Measurements from ENCODE around the gene BRWD1.
"Not testable (repeated sequence)": the region's sequence is repeated elsewhere in the genome, so short reads cannot be mapped to it uniquely, and the experiment has no call there.

DNA sequence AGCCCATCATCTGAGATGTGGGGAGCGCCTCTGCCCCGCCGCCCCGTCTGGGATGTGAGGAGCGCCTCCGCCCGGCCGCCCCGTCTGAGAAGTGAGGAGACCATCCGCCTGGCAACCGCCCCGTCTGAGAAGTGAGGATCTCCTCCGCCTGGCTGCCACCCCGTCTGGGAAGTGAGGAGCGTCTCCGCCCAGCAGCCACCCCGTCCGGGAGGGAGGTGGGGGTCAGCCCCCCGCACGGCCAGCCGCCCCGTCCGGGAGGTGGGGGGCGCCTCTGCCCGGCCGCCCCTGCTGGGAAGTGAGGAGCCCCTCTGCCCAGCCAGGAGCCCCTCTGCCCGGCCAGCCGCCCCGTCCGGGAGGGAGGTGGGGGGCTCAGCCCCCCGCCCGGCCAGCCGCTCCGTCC, 156.2 kb downstream of the BRWD1 start:
- TF ChIP-seq, protein P1, sequence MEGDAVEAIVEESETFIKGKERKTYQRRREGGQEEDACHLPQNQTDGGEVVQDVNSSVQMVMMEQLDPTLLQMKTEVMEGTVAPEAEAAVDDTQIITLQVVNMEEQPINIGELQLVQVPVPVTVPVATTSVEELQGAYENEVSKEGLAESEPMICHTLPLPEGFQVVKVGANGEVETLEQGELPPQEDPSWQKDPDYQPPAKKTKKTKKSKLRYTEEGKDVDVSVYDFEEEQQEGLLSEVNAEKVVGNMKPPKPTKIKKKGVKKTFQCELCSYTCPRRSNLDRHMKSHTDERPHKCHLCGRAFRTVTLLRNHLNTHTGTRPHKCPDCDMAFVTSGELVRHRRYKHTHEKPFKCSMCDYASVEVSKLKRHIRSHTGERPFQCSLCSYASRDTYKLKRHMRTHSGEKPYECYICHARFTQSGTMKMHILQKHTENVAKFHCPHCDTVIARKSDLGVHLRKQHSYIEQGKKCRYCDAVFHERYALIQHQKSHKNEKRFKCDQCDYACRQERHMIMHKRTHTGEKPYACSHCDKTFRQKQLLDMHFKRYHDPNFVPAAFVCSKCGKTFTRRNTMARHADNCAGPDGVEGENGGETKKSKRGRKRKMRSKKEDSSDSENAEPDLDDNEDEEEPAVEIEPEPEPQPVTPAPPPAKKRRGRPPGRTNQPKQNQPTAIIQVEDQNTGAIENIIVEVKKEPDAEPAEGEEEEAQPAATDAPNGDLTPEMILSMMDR (IDR thresholded peaks at IDR 0.05; ENCODE audit: insufficient read depth, low read length, poor library complexity, severe bottlenecking) = not testable (repeated sequence)
- not testable (repeated sequence) for TF ChIP-seq EZH2phosphoT487 (conservative IDR thresholded peaks at IDR 0.05; ENCODE audit: low read length)
